ENCODE results near the gene GNAS.
"Not testable (repeated sequence)": the region's sequence is repeated elsewhere in the genome, so short reads cannot be mapped to it uniquely, and the experiment has no call there.

The GNAS gene

DNA sequence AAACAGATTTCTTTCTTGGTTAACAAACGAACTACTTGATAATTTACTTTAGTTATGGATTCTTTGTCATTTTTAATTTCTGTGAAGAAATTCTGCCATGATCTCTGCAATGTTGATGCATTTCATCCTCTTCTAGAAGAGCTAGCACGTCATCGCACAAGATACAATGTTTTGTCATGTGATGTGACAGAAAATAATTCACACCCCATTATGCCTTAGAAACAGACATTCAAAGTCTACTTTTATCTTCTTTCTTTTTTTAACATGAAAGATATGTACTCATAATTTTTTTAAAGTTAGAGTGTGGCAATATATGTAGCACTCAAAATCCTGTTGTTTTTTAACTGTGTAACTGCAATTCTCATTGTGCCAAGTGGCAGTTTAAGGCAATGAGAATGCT, 89.0 kb downstream of the GNAS start:
- no peak overlapping the region for H3K4me3 ChIP-seq (ENCODE audit: control insufficient read depth, low read depth, low read length)
- no peak for DNase-seq (ENCODE audit: low read depth)
- TF ChIP-seq, protein P1, sequence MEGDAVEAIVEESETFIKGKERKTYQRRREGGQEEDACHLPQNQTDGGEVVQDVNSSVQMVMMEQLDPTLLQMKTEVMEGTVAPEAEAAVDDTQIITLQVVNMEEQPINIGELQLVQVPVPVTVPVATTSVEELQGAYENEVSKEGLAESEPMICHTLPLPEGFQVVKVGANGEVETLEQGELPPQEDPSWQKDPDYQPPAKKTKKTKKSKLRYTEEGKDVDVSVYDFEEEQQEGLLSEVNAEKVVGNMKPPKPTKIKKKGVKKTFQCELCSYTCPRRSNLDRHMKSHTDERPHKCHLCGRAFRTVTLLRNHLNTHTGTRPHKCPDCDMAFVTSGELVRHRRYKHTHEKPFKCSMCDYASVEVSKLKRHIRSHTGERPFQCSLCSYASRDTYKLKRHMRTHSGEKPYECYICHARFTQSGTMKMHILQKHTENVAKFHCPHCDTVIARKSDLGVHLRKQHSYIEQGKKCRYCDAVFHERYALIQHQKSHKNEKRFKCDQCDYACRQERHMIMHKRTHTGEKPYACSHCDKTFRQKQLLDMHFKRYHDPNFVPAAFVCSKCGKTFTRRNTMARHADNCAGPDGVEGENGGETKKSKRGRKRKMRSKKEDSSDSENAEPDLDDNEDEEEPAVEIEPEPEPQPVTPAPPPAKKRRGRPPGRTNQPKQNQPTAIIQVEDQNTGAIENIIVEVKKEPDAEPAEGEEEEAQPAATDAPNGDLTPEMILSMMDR (conservative IDR thresholded peaks at IDR 0.05; ENCODE audit: control insufficient read depth, insufficient read depth, low read depth, low read length) = no peak

DNA sequence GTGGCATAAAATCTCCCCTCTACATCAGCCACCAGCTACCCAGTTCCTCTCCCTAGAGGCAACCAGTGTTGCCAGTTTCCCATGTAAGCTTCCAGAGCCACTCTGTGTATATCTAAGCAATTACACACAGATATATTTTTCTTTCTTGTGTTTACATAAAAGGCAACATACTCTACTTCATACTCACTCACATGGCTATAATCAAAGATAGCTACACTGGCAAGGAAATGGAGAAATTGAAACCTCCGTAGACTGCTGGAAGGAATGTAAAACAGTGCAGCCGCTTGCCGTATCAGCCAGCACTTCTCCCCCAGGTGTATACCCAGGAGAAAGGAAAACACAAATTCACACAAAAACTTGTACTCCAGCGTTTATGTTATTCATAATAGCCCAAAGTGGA, 90.0 kb downstream of the GNAS start:
- TF ChIP-seq, protein P1 (conservative IDR thresholded peaks at IDR 0.05; ENCODE audit: control insufficient read depth, insufficient read depth, low read depth, low read length) = no peak
- no peak for DNase-seq (ENCODE audit: low read depth)
- H3K4me3 ChIP-seq (ENCODE audit: control insufficient read depth, low read depth, low read length) = no peak overlapping the region

DNA sequence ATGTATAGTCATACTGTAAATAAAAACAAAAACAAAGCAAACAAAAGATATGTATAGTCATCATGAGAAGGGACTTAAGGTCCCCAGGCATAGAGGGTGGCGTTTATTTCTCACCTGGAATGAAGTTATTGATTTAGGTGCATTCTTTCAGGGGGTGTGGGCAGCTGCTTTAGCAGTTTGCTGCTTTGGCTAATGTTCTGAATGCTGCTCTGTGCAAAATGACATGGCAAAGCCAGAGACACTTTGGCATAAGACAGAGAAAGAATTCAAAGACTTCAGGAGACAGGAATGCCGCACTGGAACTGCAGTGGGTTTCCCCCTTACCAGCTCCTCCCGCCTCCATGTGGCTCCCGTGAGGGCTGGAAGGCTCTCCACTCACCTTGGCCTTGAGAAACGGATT, 92.1 kb downstream of the GNAS start:
- TF ChIP-seq, protein P1 (conservative IDR thresholded peaks at IDR 0.05; ENCODE audit: control insufficient read depth, insufficient read depth, low read depth, low read length) = no peak

DNA sequence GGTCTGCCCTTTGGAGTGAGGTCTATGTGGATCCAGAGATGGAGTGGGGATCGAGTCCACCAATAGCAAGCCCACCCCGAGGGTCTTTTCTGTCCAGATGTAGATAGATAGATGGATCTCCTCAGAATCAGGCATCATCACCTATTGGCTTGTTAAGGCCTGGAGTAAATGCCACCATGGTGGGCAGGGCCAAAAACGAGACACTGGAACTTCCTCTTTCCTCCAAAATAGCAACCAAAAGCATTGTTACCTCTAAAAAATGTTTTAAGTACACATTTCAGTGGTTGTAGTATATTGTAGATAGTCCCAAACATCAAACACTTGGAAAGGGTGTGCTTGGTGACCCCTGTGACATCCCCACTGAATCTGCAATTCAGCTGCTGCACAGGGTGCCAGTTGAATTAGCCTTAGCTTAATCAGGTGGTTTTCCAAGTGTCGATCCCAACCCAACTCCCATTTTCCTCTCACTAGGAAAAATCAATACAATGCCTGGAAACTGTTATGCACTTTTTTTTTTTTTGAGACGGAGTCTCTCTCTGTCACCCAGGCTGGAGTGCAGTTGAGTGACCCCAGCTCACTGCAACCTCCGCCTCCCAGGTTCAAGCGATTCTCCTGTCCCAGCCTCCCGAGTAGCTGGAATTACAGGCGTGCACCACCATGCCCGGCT, 93.6 kb downstream of the GNAS start:
- H3K4me3 ChIP-seq (ENCODE audit: control insufficient read depth, low read depth, low read length) = no peak overlapping the region
- TF ChIP-seq, protein P1 (conservative IDR thresholded peaks at IDR 0.05; ENCODE audit: control insufficient read depth, insufficient read depth, low read depth, low read length) = no peak
- no peak for DNase-seq (ENCODE audit: low read depth)

More for the DNA sequence above, 92.1 kb downstream of the GNAS start:
- no peak overlapping the region for H3K4me3 ChIP-seq (ENCODE audit: control insufficient read depth, low read depth, low read length)
- DNase-seq (ENCODE audit: low read depth) = no peak

DNA sequence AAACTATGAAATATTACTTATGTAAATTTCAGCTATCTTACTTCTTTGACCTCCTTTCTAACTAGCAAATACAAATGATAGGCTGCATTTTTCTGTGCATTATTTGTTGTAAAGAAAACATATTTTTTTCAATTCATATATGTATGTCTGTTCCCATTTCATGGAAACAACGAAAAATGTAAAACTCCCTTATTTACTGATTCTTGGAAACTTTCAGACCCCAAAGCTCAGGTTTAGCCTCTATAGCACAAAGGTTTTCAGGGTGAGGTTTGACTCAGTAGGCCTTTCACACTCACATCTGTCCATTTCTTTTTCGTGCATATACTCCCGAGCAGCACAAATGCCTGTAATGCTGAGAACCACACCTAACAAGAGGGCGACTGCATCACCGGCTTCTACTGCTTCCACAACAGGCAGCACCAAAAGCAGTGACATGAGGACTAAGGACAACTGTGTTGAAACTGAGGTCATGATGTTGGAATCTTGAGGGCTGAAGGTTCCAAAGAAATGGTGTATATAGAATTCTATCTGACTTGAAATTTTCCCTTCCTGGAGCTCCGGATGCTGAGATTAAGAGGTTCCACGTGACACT, 95.4 kb downstream of the GNAS start:
- not testable (repeated sequence) for DNase-seq (ENCODE audit: low read depth); H3K4me3 ChIP-seq (ENCODE audit: control insufficient read depth, low read depth, low read length)

DNA sequence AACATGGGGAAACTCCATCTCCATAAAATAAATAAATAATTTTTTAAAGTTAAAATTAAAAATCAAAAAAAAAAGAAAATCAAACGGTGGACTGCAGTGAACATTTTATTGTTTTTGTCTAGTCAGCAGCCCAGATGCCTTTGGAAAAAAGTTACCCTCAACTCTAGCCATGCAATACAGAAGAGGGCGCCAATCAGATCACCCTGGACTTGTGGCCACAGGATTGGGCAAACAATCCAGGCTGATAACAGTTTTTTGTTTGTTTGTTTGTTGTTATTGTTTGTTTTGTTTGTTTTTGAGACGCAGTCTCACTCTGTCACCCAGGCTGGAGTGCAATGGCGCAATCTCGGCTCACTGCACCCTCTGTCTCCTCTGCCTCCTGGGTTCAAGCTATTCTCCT, 98.1 kb downstream of the GNAS start:
- TF ChIP-seq, protein P1 (conservative IDR thresholded peaks at IDR 0.05; ENCODE audit: control insufficient read depth, insufficient read depth, low read depth, low read length) = no peak
- no peak for DNase-seq (ENCODE audit: low read depth)
- H3K4me3 ChIP-seq (ENCODE audit: control insufficient read depth, low read depth, low read length) = no peak overlapping the region

DNA sequence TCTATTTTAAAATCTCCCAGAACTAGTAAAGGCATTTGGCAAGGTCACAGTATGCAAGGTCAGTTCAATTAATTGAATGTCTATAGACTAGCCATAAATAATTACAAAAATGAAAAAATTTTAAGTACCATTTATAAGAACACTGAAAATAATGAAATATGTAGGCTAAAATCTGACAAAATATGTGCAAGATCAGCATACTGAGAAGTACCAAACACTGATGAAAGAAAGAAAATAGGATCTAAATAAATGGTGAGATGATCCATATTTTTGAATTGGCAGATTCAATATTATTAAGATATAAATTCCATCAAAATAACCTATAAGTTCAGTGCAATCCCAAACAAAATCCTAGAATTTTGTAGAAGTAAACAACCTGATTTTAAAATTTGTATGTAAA, 100.5 kb downstream of the GNAS start:
- no peak for DNase-seq (ENCODE audit: low read depth)
- TF ChIP-seq, protein P1 (conservative IDR thresholded peaks at IDR 0.05; ENCODE audit: control insufficient read depth, insufficient read depth, low read depth, low read length) = no peak
- no peak overlapping the region for H3K4me3 ChIP-seq (ENCODE audit: control insufficient read depth, low read depth, low read length)
